Activated naive CD8-positive, alpha-beta T cell treated with anti-CD3 and anti-CD28 coated beads, Interleukin-2, amount 50 U/mL, for 24 hours (primary cell): ENCODE data around the gene STRIP2.
"Not testable (repeated sequence)": the region's sequence is repeated elsewhere in the genome, so short reads cannot be mapped to it uniquely, and the experiment has no call there.

Experiments used
- ATAC-seq: fragments of 150-1000 bp; cut with Tn5 transposase; one replicate; pipeline ENCODE4 v1.10.0; 2021
- DNase-seq: peaks from one replicate; pipeline ENCODE4 v3.0.0; 2021
- H3K27ac Mint-ChIP-seq: one replicate; pipeline ENCODE4 v1.8.0; 2021; ENCODE audit warnings: mild to moderate bottlenecking, mixed read lengths
- H3K27me3 Mint-ChIP-seq: one replicate; pipeline ENCODE4 v1.8.0; 2021; ENCODE audit warnings: mixed read lengths
- H3K36me3 Mint-ChIP-seq: one replicate; pipeline ENCODE4 v1.8.0; 2021; ENCODE audit warnings: low read depth, mixed read lengths
- H3K4me1 Mint-ChIP-seq: one replicate; pipeline ENCODE4 v1.8.0; 2021; ENCODE audit warnings: mixed read lengths
- H3K4me3 Mint-ChIP-seq: one replicate; pipeline ENCODE4 v1.8.0; 2021; ENCODE audit warnings: mild to moderate bottlenecking, moderate library complexity, mixed read lengths
- H3K9me3 Mint-ChIP-seq: one replicate; pipeline ENCODE4 v1.8.0; 2021; ENCODE audit warnings: mixed read lengths

Gene STRIP2

GRCh38 chr7:129401967-129402860 lies 32.0 kb upstream of the STRIP2 start:
- Mint-ChIP-seq H3K4me1 (peaks cover 20% of the 10 kb centered on the region), H3K9me3 (no peaks in the 10 kb centered on the region), H3K36me3 (peaks cover 10% of the 10 kb centered on the region), H3K4me3 (no peak overlapping the region), H3K27me3 (no peaks in the 10 kb centered on the region), H3K27ac (no peak overlapping the region)
- ATAC-seq: peak; percentile 77
- DNase-seq: peak; percentile 24

- Mint-ChIP-seq H3K4me3 (no peak overlapping the region), H3K4me1 (peaks cover 20% of the 10 kb centered on the region)
- no peak for ATAC-seq
These were observed 28.7 kb upstream of the STRIP2 start for GRCh38 chr7:129405527-129405926.

GRCh38 chr7:129410238-129410637 lies 24.0 kb upstream of the STRIP2 start:
- H3K27ac Mint-ChIP-seq, H3K27me3 Mint-ChIP-seq, H3K4me3 Mint-ChIP-seq, ATAC-seq, H3K4me1 Mint-ChIP-seq, H3K9me3 Mint-ChIP-seq, DNase-seq: not testable (repeated sequence)
- peaks cover 34% of the 10 kb centered on the region for H3K36me3 Mint-ChIP-seq

More at GRCh38 chr7:129405527-129405926, 28.7 kb upstream of the STRIP2 start:
- H3K27ac Mint-ChIP-seq: no peak overlapping the region
- no peaks in the 10 kb centered on the region for H3K9me3 Mint-ChIP-seq
- DNase-seq: no peak
- H3K36me3 Mint-ChIP-seq: peaks cover 24% of the 10 kb centered on the region
- H3K27me3 Mint-ChIP-seq: no peaks in the 10 kb centered on the region

GRCh38 chr7:129412501-129412900 lies 21.7 kb upstream of the STRIP2 start:
- no peak for DNase-seq
- Mint-ChIP-seq H3K9me3 (peaks cover 5% of the 10 kb centered on the region), H3K4me1 (no peaks in the 10 kb centered on the region), H3K27me3 (no peaks in the 10 kb centered on the region), H3K4me3 (no peak overlapping the region), H3K36me3 (peaks cover 33% of the 10 kb centered on the region), H3K27ac (peak overlapping the region; percentile 32)
- no peak for ATAC-seq

- Mint-ChIP-seq H3K27me3 (no peaks in the 10 kb centered on the region), H3K4me3 (no peak overlapping the region), H3K9me3 (peaks cover 5% of the 10 kb centered on the region), H3K27ac (no peak overlapping the region), H3K36me3 (peaks cover 15% of the 10 kb centered on the region), H3K4me1 (no peaks in the 10 kb centered on the region)
- DNase-seq (no peak), ATAC-seq (no peak)
These were observed 17.2 kb upstream of the STRIP2 start for GRCh38 chr7:129417073-129417472.

GRCh38 chr7:129421717-129422250 lies 12.4 kb upstream of the STRIP2 start:
- no peak for DNase-seq
- Mint-ChIP-seq H3K4me3 (no peak overlapping the region), H3K36me3 (peaks cover 10% of the 10 kb centered on the region), H3K27me3 (no peaks in the 10 kb centered on the region), H3K27ac (no peak overlapping the region), H3K4me1 (no peaks in the 10 kb centered on the region), H3K9me3 (no peaks in the 10 kb centered on the region)
- ATAC-seq: no peak

GRCh38 chr7:129422727-129423126 lies 11.5 kb upstream of the STRIP2 start:
- ATAC-seq: no peak
- no peaks in the 10 kb centered on the region for H3K4me1 Mint-ChIP-seq
- H3K27me3 Mint-ChIP-seq: no peaks in the 10 kb centered on the region
- peaks cover 10% of the 10 kb centered on the region for H3K36me3 Mint-ChIP-seq
- no peak for DNase-seq
- no peak overlapping the region for H3K27ac Mint-ChIP-seq
- no peaks in the 10 kb centered on the region for H3K9me3 Mint-ChIP-seq
- no peak overlapping the region for H3K4me3 Mint-ChIP-seq

GRCh38 chr7:129423700-129424410 lies 10.4 kb upstream of the STRIP2 start:
- Mint-ChIP-seq H3K27ac (no peak overlapping the region), H3K27me3 (no peaks in the 10 kb centered on the region), H3K4me1 (no peaks in the 10 kb centered on the region), H3K36me3 (peaks cover 10% of the 10 kb centered on the region), H3K4me3 (no peak overlapping the region), H3K9me3 (no peaks in the 10 kb centered on the region)
- no peak for DNase-seq
- ATAC-seq: no peak

GRCh38 chr7:129426482-129426881 lies 7.8 kb upstream of the STRIP2 start:
- no peaks in the 10 kb centered on the region for H3K9me3 Mint-ChIP-seq
- DNase-seq (no peak), ATAC-seq (no peak)
- H3K36me3 Mint-ChIP-seq: peaks cover 9% of the 10 kb centered on the region
- H3K4me3 Mint-ChIP-seq: no peak overlapping the region
- no peaks in the 10 kb centered on the region for H3K4me1 Mint-ChIP-seq
- no peak overlapping the region for H3K27ac Mint-ChIP-seq
- H3K27me3 Mint-ChIP-seq: peaks cover 3% of the 10 kb centered on the region

GRCh38 chr7:129427526-129428045 lies 6.6 kb upstream of the STRIP2 start:
- Mint-ChIP-seq H3K9me3 (no peaks in the 10 kb centered on the region), H3K36me3 (peaks cover 7% of the 10 kb centered on the region), H3K27ac (no peak overlapping the region), H3K4me1 (peaks cover under 1% of the 10 kb centered on the region), H3K27me3 (peaks cover 10% of the 10 kb centered on the region), H3K4me3 (no peak overlapping the region)
- ATAC-seq (no peak), DNase-seq (no peak)

GRCh38 chr7:129431911-129432643 lies 2.2 kb upstream of the STRIP2 start:
- Mint-ChIP-seq H3K36me3 (peaks cover 17% of the 10 kb centered on the region), H3K4me1 (peaks cover 29% of the 10 kb centered on the region), H3K27ac (no peak overlapping the region), H3K27me3 (peaks cover 34% of the 10 kb centered on the region), H3K9me3 (no peaks in the 10 kb centered on the region), H3K4me3 (no peak overlapping the region)
- ATAC-seq: no peak
- DNase-seq: no peak

- H3K4me3 Mint-ChIP-seq: peak overlapping the region; percentile 89
- peaks cover 53% of the 10 kb centered on the region for H3K4me1 Mint-ChIP-seq
- peaks cover 23% of the 10 kb centered on the region for H3K36me3 Mint-ChIP-seq
- ATAC-seq (no peak), DNase-seq (peak; percentile 4)
- peaks cover 34% of the 10 kb centered on the region for H3K27me3 Mint-ChIP-seq
- H3K27ac Mint-ChIP-seq: peak overlapping the region; percentile 48
- H3K9me3 Mint-ChIP-seq: no peaks in the 10 kb centered on the region
These were observed 565 bp downstream of the STRIP2 start for GRCh38 chr7:129434675-129435318.

GRCh38 chr7:129435414-129435829 lies 1.2 kb downstream of the STRIP2 start:
- peak overlapping the region; percentile 48 for H3K27ac Mint-ChIP-seq
- DNase-seq (no peak), ATAC-seq (no peak)
- peaks cover 59% of the 10 kb centered on the region for H3K4me1 Mint-ChIP-seq
- H3K4me3 Mint-ChIP-seq: peak overlapping the region; percentile 89
- H3K27me3 Mint-ChIP-seq: peaks cover 31% of the 10 kb centered on the region
- H3K9me3 Mint-ChIP-seq: no peaks in the 10 kb centered on the region
- peaks cover 29% of the 10 kb centered on the region for H3K36me3 Mint-ChIP-seq
